Stimulated activated CD4-positive, alpha-beta T cell treated with anti-CD3 and anti-CD28 coated beads, Interleukin-2, amount 100 ng/mL, for 4 hours (primary cell): Measurements from ENCODE around the gene VRK2.
"Not testable (repeated sequence)": the region's sequence is repeated elsewhere in the genome, so short reads cannot be mapped to it uniquely, and the experiment has no call there.

Experiments used
- DNase-seq: peaks from one replicate; pipeline ENCODE4 v3.0.0-alpha.2; 2020; ENCODE audit warnings: low read depth

The VRK2 gene

DNA sequence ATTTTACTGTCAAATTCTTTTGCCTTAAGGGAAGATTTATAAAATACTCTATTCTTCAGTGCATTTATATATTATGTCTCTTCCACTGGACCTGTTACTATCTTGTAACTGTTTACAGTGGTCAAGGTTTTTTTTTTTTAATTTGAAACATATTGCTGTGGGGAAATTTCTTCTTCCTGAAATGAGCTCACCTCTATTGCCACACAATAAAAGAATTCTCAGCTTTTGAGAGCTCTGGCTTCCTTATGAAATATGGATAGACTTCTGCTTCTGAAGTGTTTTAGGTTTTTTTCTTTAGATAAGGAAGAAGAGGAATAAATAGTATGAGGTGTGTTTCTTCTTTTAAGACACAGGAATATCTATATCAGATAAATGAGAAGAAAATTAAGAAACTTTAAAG lies 7.7 kb downstream of the VRK2 start:
- DNase-seq = no peak

GRCh38 chr2:58055033-58055786 lies 8.6 kb downstream of the VRK2 start:
- DNase-seq = no peak

DNA sequence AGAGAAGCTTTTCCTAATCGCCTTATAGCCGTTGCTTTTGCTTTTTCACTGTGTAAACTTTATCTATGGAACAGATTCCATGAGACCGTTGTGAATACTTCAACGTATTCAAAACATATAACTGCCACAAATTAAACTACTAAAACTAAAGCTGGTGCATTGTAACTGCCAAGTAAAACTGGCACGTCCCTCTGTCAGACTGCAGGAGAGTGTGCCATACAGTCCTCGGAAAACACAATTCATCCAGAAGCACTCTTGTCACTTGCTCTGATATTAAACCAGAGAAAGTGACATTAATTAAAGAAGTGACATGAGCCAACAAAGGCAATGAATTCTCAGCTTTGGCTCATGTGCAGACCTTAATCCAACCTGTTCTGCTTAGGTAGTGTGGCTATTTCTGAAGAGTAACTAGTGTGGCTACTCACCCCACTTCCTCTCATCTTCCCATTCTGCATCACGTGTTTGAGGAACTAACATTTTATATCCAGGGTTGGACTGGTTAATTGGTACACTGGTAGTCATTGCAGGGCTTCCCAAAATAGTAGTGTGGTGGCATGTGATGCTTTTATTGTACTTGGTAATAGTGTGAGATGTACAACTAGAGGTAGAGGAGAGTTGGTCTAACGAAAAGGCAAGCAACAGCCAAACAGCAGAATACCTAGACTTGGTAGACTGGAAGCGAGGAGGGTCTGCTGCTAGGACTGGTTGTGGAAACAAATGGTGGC lies 9.7 kb downstream of the VRK2 start:
- no peak for DNase-seq

DNA sequence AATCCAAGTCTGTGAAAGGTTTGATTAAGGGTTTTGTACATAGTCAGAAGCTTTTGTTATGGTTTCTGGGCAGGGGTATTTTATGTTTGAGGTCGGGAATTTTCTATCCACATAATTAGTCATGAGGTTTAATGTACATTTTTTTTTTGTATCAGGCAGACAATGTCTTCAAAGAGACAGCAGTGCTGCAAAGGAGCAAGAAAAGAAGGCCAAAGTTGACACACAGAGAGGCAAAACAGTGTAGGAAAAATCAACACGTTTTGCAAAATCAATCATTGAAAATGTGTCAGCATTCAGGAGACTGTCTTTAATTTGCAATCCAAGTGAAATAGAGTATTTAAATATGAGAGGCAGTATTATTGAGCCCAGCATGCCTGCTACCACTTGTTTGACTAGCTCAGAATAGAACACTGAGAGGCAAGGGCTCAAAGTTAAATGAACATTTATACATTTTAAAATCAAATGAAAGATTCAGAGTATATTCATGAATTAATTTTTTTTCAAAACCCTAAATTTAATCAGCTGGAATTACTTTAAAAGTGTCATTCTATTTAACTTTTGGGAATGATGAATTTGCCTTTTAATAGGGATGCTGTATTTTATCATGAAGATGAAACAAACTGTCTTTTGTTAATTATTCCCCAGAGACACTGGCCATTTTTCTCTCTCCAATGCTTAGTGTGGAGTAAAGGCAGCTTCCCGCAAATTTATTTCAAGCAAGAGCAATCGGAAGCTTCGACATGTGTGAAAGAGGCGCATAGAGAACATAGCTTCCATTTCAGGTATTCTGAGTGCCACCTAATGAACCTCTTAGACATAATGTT lies 11.3 kb downstream of the VRK2 start:
- no peak for DNase-seq

DNA sequence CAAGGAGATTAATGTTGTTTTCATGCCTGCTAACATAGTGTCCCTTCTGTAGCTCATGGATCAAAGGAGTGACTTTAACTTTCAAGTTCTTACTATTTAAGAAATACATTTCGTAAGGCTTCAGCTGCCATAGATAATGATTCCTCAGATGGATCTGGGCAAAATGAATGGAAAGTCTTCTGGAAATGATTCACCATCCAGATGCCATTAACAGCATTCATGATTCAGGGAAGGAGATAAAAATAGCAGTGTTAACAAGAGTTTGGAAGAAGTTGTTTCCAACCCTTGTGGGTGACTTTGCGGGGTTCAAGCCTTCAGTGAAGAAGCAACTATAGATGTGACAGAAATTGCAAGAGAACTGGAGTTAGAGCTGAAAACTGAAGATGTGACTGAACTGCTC lies 17.0 kb downstream of the VRK2 start:
- DNase-seq = no peak

DNA sequence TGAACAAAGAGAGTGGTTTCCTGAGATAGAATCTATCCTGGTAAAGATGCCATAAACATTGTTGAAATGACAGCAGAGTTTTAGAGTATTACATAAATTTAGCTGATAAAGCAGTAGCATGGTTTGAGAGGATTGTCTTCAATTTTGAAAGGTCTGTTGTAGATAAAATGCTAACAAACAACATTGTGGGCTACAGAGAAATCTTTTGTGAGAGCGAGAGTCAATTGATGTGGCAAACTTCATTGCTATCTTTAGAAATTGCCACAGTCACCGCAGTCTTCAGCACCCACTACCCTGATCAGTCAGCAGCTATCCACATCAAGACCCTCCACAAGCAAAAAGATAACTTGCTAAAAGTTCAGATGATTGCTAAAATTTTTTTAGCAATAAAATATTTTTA lies 17.5 kb downstream of the VRK2 start:
- no peak for DNase-seq

DNA sequence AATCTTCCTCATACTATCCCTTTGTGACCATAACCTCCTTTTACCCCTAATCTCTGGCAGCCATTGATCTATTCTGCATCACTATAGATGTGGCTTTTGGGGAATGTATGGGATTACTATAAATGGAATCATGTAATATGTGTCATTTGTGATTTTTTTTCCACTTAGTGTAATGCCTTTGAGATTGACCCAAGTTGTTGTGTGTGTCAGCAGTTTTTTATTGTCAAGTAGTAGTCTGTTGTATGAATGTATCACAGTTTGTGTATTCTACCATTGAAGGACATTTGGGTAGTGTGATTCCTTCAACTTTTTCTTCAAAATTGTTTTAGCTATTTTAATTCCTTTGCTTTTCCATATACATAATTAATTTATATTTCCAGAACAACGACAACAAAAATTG lies 18.6 kb downstream of the VRK2 start:
- no peak for DNase-seq

DNA sequence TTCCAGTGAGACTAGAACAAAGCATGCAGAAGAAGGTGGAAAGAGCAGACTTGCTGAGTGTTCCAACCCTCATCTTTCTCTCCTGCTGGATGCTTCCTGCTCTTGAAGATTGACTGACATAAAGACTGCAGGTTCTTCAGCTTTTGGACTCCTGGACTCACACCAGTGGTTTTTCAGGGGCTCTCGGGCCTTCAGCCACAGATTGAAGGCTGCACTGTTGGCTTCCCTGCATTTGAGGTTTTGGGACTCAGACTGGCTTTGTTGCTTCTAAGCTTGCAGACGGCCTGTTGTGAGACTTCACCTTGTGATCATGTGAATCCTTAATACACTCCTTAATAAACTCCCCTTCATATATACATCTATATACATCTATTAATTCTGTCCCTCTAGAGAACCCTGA lies 20.4 kb downstream of the VRK2 start:
- no peak for DNase-seq

DNA sequence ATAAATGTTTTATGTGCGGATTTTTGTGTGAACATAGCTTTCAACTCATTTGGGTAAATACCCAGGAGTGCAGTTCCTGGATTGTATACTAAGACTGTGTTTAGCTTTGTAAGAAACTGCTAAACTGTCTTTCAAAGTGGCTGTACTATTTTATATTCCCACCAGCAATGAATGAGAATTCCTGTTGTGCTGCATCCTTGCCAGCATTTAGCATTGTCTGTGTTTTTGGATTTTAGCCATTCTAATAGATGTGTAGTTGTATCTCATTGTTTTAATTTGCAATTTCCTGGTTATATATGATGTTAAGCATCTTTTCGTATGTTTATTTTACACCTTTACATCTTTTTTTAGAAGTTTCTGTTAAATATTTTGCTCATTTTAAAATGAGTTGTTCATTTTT lies 24.2 kb downstream of the VRK2 start:
- DNase-seq = no peak

DNA sequence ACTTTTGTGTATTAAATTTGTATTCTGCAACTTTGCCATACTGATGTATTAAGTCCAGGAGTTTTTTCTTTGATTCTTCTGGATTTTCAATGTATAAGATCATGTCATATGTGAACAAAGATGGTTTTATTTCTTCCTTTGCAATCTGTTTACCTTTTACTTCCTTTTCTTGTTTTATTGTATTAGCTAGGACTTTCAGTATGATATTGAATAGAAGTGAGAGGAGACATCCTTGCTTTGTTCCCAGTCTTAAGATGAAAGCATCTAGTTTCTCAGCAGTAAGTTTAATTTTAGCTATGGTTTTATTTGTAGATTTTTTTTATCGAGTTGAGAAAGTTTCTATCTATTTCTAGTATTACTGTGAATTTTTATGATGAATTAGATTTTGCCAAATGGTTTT lies 25.5 kb downstream of the VRK2 start:
- DNase-seq = no peak

- DNase-seq = no peak
These were observed 26.4 kb downstream of the VRK2 start for GRCh38 chr2:58073008-58073407.

GRCh38 chr2:58073751-58074150 lies 27.1 kb downstream of the VRK2 start:
- DNase-seq = no peak

- no peak for DNase-seq
These were observed 34.4 kb downstream of the VRK2 start for GRCh38 chr2:58081000-58081399.

DNA sequence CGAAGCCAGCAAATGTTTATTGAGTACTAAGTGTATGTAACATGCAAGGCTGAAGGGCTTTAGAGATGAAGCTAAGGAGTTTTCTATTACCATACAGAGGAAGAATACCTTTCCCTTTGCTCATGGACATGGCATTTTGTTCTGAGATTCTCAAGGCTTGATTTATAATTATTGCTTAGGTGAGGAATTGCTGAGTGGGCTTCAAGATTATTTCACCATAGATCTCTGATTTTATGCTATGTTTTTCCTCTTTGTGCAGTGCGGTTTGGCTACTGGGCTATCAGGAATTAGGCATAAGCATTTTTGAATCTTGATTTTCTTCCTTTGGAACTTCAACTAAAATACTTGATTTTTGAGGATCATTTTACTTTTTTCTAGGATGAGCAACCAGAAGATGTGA lies 42.5 kb downstream of the VRK2 start:
- no peak for DNase-seq

DNA sequence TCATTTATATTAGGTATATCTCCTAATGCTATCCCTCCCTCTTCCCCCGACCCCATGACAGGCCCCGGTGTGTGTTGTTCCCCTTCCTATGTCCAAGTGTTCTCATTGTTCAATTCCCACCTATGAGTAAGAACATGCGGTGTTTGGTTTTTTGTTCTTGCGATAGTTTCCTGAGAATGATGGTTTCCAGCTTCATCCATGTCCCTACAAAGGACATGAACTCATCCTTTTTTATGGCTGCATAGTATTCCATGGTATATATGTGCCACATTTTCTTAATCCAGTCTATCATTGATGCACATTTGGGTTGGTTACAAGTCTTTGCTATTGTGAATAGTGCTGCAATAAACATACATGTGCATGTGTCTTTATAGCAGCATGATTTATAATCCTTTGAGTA lies 46.2 kb downstream of the VRK2 start:
- DNase-seq = not testable (repeated sequence)

DNA sequence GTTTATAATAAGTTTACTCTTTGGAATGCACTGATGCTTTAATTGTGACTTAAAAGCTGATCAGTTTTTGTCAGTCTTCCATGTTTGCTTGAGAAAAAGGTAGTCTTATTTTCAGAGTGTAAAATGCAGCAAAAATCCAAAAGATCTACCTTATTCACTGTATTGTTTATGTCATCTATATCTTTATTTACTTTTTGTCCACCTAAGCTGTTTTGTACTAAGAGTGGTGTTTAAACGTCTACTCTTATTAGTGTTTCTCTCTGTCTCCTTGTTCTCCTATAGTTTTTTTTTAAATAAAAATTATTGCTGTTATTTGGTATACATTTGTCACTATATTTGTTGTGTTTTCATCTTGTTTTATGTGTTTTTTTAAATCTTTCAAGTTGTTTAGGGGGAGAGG lies 50.4 kb downstream of the VRK2 start:
- no peak for DNase-seq

- DNase-seq = no peak
These were observed 51.9 kb downstream of the VRK2 start for GRCh38 chr2:58098254-58099095.

DNA sequence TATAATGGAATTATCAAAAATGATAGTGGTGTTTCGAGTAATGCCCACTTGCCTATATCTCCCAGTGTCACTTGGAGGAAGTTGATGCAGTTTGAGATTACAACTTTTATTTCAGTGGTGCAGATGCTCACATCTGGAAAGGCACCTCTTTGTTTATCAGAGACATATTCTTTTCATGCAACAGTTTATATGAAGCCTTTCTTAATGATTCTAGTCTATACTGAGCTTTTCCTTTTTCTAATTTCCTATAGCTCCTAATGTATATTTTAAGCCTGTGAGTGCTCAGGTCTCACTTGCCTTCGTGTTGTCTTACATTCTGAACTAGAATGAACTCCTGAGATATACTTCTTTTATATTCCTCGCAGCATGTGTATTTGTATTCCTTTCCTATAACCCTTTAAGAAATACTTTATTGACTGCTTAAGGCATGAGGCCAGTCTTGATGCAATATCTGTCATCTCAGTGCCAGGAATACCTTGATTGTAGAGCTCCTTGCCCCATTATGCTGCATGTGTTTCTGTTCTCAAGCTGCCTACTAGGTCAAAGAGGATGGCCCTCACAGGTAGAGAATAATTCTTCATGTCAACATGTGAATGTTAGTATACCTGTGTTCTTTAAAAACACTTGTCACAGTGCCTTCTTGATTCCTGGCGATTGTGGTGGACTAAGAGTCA lies 52.6 kb downstream of the VRK2 start:
- no peak for DNase-seq

DNA sequence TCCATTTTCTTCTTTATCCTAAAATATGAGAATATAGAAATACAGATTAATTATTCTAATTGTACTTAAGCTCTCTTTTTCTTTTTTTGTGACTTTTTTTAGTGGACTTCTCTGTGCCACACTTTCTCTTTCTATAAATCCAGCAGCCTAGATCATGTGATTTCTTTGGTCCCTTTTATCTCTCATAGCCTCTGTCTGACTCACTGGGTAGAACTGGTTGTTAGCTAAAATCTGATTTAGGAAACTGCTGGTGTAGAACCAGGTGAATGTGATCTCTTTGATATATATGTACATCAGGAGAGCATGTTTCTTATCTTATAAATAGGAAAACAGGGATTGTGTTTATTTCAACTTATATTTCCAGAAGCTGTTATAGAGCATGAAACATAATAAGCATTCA lies 54.9 kb downstream of the VRK2 start:
- no peak for DNase-seq

DNA sequence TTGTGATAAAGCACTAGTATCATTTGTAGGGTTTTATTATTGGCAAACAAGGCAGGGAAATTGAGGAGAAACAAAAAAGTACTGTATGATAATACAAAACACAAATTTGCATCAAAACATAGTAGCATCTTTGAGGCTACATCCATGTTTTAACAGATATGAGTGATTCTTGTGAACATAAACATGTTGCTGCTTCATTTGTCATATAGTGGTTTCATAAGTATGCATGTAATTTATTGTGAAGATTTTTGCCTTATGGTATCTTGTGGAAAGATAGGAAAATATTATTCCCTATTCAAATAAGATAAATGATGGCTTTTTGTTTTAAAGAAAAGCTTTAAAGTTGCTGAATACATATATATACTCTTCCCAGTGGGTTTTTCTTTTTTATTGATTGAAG lies 60.3 kb downstream of the VRK2 start:
- DNase-seq = no peak
